BJ (cell line): ENCODE data around the gene SLC2A13. TPM values are rescaled to one million over a fixed set of nuclear protein-coding genes. Genes with fewer than 3 reads are reported as not detected.
"Not testable (repeated sequence)": the region's sequence is repeated elsewhere in the genome, so short reads cannot be mapped to it uniquely, and the experiment has no call there.

Source experiments
- CTCF ChIA-PET: fragments of 350-600 bp; formaldehyde crosslinking; extraction: SDS; loops from one replicate; lab custom pipeline; 2021; ENCODE audit warnings: antibody characterized with exemption, inconsistent platforms; lab: Yijun Ruan, JAX
- POLR2A ChIA-PET: fragments of 300-600 bp; sonication (Branson Sonifier 250); formaldehyde crosslinking; extraction: SDS; loops from one replicate; lab custom pipeline; 2021; ENCODE audit warnings: antibody characterized with exemption; lab: Charles Lee
- DNase-seq: peaks from one replicate; pipeline ENCODE4 v3.0.0-alpha.2; 2011; ENCODE audit warnings: low read depth
- H3K27me3 ChIP-seq: 2 replicates; pipeline ENCODE4 v1.6.0; 2011; ENCODE audit warnings: low read length; ENCODE audit not compliant: control insufficient read depth, insufficient read depth
- H3K36me3 ChIP-seq: 2 replicates; pipeline ENCODE4 v1.5.1; 2011; ENCODE audit warnings: low read length; ENCODE audit not compliant: control insufficient read depth, insufficient read depth
- H3K4me3 ChIP-seq: 2 replicates; pipeline ENCODE4 v1.5.1; 2011; ENCODE audit warnings: low read depth, mild to moderate bottlenecking, control low read depth, low read length
- CTCF ChIP-seq: IDR thresholded peaks from 2 replicates; pipeline ENCODE4 v1.5.1; 2011; ENCODE audit warnings: low read depth, mild to moderate bottlenecking, control low read depth, inconsistent platforms, low read length, moderate library complexity; ENCODE audit not compliant: insufficient read depth
- polyA plus RNA-seq: library from polyadenylated mRNA; depleted of rRNA; stranded (reverse); fragments of >200 nt; gene quantifications from 2 replicates; pipeline ENCODE4 v1.2.3, GENCODE V29; 2011

SLC2A13 gene
- polyA plus RNA-seq, 1 experiment: 1.2 TPM

- TF ChIP-seq CTCF: no peak
- H3K36me3 ChIP-seq: no peaks in the 10 kb centered on the region
- ChIA-PET CTCF (no interaction called here), POLR2A (no interaction called here)
- no peak overlapping the region for H3K4me3 ChIP-seq
- DNase-seq: no peak
- no peaks in the 10 kb centered on the region for H3K27me3 ChIP-seq
Measured at GRCh38 chr12:39866135-39866534, 239.7 kb downstream of the SLC2A13 start.

- CTCF ChIA-PET: no interaction called here
Measured at GRCh38 chr12:39860695-39861094, 245.2 kb downstream of the SLC2A13 start.

GRCh38 chr12:39853003-39853402, 252.9 kb downstream of the SLC2A13 start:
- ChIA-PET POLR2A (no interaction called here), CTCF (no interaction called here)
- no peak for TF ChIP-seq CTCF
- Histone ChIP-seq H3K4me3 (no peak overlapping the region), H3K36me3 (no peaks in the 10 kb centered on the region), H3K27me3 (no peaks in the 10 kb centered on the region)
- no peak for DNase-seq

More at GRCh38 chr12:39860695-39861094, 245.2 kb downstream of the SLC2A13 start:
- TF ChIP-seq CTCF: no peak
- Histone ChIP-seq H3K27me3 (no peaks in the 10 kb centered on the region), H3K36me3 (no peaks in the 10 kb centered on the region), H3K4me3 (no peak overlapping the region)
- no peak for DNase-seq
- POLR2A ChIA-PET: no interaction called here

- no peak for TF ChIP-seq CTCF
- ChIA-PET CTCF (no interaction called here), POLR2A (no interaction called here)
- Histone ChIP-seq H3K27me3 (no peaks in the 10 kb centered on the region), H3K36me3 (no peaks in the 10 kb centered on the region), H3K4me3 (no peak overlapping the region)
- DNase-seq: no peak
Measured at GRCh38 chr12:39852346-39852745, 253.5 kb downstream of the SLC2A13 start.

- H3K36me3 ChIP-seq, DNase-seq, CTCF ChIA-PET, H3K4me3 ChIP-seq, POLR2A ChIA-PET, H3K27me3 ChIP-seq: not testable (repeated sequence)
Measured at GRCh38 chr12:39848218-39848617, 257.7 kb downstream of the SLC2A13 start.

GRCh38 chr12:39846971-39847650, 258.8 kb downstream of the SLC2A13 start:
- ChIA-PET CTCF (no interaction called here), POLR2A (no interaction called here)
- TF ChIP-seq CTCF: no peak
- Histone ChIP-seq H3K27me3 (no peaks in the 10 kb centered on the region), H3K4me3 (no peak overlapping the region), H3K36me3 (no peaks in the 10 kb centered on the region)
- DNase-seq: no peak
